Body of pancreas (tissue), 4 donors: ENCODE results near the gene MGAT5.

ENCODE experiments used
- POLR2A ChIP-seq, 3 donors: fragments of 450-650 bp; IDR thresholded peaks; one replicate each; pipeline ENCODE4 v1.6.1; 2016; ENCODE audit warnings: antibody characterized with exemption in 3 of 3, mild to moderate bottlenecking in 2 of 3
- TF ChIP-seq, protein P1 (sequence below), 7 experiments: fragments of 450-650 bp in 4 of 7; fragments of 200-600 bp in 3 of 7; sonication (generic) in 3 of 7; IDR thresholded peaks; one replicate each; pipeline ENCODE4 v1.5.1; 2016 to 2019; ENCODE audit warnings: antibody characterized with exemption in 7 of 7

DNA sequence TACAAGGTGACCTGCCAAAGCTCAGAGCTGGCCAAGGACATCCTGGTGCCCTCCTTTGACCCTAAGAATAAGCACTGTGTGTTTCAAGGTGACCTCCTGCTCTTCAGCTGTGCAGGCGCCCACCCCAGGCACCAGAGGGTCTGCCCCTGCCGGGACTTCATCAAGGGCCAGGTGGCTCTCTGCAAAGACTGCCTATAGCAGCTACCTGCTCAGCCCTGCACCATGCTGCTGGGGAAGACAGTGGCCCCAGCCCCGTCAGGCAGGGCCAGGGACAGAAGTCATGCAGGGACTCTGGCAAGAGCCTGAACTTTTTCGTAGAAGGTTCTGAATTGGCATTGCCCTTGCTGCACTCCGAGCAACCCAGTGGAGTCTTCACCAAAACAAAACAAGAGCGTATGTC is 194.8 kb downstream of the MGAT5 start:
- TF ChIP-seq, protein P1, sequence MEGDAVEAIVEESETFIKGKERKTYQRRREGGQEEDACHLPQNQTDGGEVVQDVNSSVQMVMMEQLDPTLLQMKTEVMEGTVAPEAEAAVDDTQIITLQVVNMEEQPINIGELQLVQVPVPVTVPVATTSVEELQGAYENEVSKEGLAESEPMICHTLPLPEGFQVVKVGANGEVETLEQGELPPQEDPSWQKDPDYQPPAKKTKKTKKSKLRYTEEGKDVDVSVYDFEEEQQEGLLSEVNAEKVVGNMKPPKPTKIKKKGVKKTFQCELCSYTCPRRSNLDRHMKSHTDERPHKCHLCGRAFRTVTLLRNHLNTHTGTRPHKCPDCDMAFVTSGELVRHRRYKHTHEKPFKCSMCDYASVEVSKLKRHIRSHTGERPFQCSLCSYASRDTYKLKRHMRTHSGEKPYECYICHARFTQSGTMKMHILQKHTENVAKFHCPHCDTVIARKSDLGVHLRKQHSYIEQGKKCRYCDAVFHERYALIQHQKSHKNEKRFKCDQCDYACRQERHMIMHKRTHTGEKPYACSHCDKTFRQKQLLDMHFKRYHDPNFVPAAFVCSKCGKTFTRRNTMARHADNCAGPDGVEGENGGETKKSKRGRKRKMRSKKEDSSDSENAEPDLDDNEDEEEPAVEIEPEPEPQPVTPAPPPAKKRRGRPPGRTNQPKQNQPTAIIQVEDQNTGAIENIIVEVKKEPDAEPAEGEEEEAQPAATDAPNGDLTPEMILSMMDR (IDR thresholded peaks at IDR 0.05) = no peak
- TF ChIP-seq POLR2A (IDR thresholded peaks at IDR 0.05) = no peak
